Astrocyte of the hippocampus (primary cell): Measurements from ENCODE around the gene ISOC2.
"Not testable (repeated sequence)": the region's sequence is repeated elsewhere in the genome, so short reads cannot be mapped to it uniquely, and the experiment has no call there.

Experiments
- DNase-seq: peaks from one replicate; pipeline ENCODE4 v3.0.0; 2011; ENCODE audit warnings: low read depth, low spot score

The ISOC2 gene

GRCh38 chr19:55461259-55461973 is at the start of gene ISOC2:
Gene ISOC2 (minus strand): TSS chr19:55461642. CDS start chr19:55456486, 5,156 bp downstream.
- peak; percentile 100 for DNase-seq

- DNase-seq = no peak
Measured at GRCh38 chr19:55508120-55508519, 46.7 kb upstream of the ISOC2 start.

GRCh38 chr19:55504981-55505380 is 43.5 kb upstream of the ISOC2 start:
- DNase-seq = no peak

- no peak for DNase-seq
Measured at GRCh38 chr19:55504252-55504603, 42.8 kb upstream of the ISOC2 start.

- peak; percentile 97 for DNase-seq
Measured at GRCh38 chr19:55503502-55504251, 42.2 kb upstream of the ISOC2 start.

- DNase-seq = no peak
Measured at GRCh38 chr19:55503157-55503501, 41.7 kb upstream of the ISOC2 start.

- no peak for DNase-seq
Measured at GRCh38 chr19:55502197-55502952, 40.9 kb upstream of the ISOC2 start.

GRCh38 chr19:55500368-55500952 is 39.0 kb upstream of the ISOC2 start:
- no peak for DNase-seq

- DNase-seq = no peak
Measured at GRCh38 chr19:55498246-55498840, 36.9 kb upstream of the ISOC2 start.

GRCh38 chr19:55497763-55498162 is 36.3 kb upstream of the ISOC2 start:
- DNase-seq = no peak

- DNase-seq = not testable (repeated sequence)
Measured at GRCh38 chr19:55496820-55497219, 35.4 kb upstream of the ISOC2 start.

- DNase-seq = no peak
Measured at GRCh38 chr19:55495646-55496349, 34.4 kb upstream of the ISOC2 start.

- DNase-seq = no peak
Measured at GRCh38 chr19:55494172-55494761, 32.8 kb upstream of the ISOC2 start.

GRCh38 chr19:55493645-55494171 is 32.3 kb upstream of the ISOC2 start:
- no peak for DNase-seq

GRCh38 chr19:55493052-55493644 is 31.7 kb upstream of the ISOC2 start:
- no peak for DNase-seq

- DNase-seq = no peak
Measured at GRCh38 chr19:55492362-55492944, 31.0 kb upstream of the ISOC2 start.

- DNase-seq = no peak
Measured at GRCh38 chr19:55491546-55492360, 30.3 kb upstream of the ISOC2 start.

GRCh38 chr19:55490478-55491432 is 29.3 kb upstream of the ISOC2 start:
- peak; percentile 54 for DNase-seq
